Right lobe of liver (tissue), 4 donors: ENCODE results near the gene WNK1.

Experiments used
- CTCF ChIP-seq, 4 donors: fragments of 200-600 bp in 3 of 4; fragments of 450-650 bp in 1 of 4; IDR thresholded peaks; one replicate each; pipeline versions ENCODE4 v1.5.1 to v1.8.0; 2016 to 2022; ENCODE audit warnings: antibody characterized with exemption in 4 of 4, mild to moderate bottlenecking in 2 of 4
- POLR2A ChIP-seq: fragments of 450-650 bp; IDR thresholded peaks from one replicate; pipeline ENCODE4 v1.6.1; 2017; ENCODE audit warnings: antibody characterized with exemption, mild to moderate bottlenecking
- donor health status: DM: no; HTN: no; CAD: no.
- donor health status: DM: no; HTN: no; CAD: no.
- donor health status: DM: no; HTN: yes; CAD: no.

DNA sequence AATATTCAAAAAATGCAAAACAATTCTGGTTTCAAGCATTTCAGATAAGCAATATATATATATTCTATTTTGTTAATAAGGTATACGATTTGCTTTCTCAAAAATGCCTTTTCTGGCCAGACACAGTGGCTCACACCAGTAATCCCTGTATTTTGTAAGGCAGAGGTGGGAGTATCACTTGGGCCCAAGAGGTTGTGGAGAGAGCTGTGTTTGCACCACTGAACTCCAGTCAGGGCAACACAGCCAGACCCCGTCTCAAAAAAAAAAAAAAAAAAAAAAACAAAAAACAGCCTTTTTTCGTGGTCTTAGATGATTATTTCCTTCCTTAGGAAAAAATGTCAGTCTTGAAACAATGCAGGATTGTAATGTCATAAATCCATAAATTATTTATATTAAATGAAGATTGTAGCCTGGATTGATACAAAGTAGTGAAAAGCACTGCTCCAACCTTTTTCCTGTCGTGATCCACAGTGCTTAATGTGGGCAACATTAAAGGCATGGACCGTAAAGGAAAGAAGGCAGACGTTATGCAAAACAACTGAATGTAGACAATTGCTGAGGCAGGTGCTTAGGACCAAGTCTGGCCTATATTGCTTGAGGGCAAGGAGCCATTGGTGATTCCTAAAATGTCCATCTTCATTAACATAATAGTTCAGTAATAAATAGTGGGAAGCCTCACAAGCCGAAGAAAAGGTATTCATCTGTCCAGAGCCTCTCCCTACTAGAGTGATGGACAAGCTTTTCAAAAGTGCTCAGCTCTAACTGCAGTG, 160.3 kb downstream of the WNK1 start:
- TF ChIP-seq POLR2A = no peak
- no peak for TF ChIP-seq CTCF (IDR thresholded peaks at IDR 0.05)
